ENCODE data around the gene P2RY11. TPM values are rescaled to one million over a fixed set of nuclear protein-coding genes. Genes with fewer than 3 reads are reported as not detected.

The P2RY11 gene
- total and polyA plus RNA-seq, 2 donors (not counting 1 experiment from before 2014, with no cell fraction given), result 25.8 to 27.1 TPM

DNA sequence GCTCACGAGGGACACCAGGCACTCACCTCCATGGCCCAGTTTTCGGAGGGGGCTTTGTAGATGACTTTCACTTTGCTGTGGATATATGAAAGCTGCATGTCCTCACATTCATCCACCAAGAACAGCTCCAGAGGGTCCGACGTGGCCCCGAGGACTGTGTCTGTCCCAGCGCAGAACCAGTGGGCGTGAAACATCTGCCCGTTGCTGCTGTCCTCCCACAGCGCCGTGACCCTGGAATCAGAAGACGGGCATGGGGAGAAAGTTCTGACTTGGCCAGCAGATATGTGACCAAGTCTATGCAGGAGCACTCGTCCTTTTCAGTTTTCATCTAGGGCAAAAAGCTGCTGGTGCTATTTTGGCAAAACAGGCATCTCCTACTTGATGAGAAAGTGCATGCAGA is 37.9 kb downstream of the P2RY11 start:
- Histone ChIP-seq H3K36me3 (replicated peaks in 1 of 2; ENCODE audit: control extremely low read depth in 1 of 2, control insufficient read depth in 1 of 2, extremely low read depth in 1 of 2, insufficient read depth in 2 of 2, low read length in 1 of 2) (peaks cover 4 to 78% of the 10 kb centered on the region in 2 experiments), H3K9me3 (ENCODE audit: control extremely low read depth in 1 of 3, control insufficient read depth in 2 of 3, insufficient read depth in 1 of 3, low read length in 2 of 3) (no peaks in the 10 kb centered on the region), H3K79me2 (ENCODE audit: control insufficient read depth, insufficient read depth, low read length) (no peaks in the 10 kb centered on the region), H4K20me1 (ENCODE audit: control insufficient read depth, insufficient read depth, low read length, poor library complexity, severe bottlenecking) (no peaks in the 10 kb centered on the region), H3K4me3 (ENCODE audit: control extremely low read depth in 1 of 5, extremely low read depth in 1 of 5, insufficient read depth in 1 of 5, low read depth in 2 of 5, low read length in 4 of 5) (no peak overlapping the region), H3K27me3 (replicated peaks in 1 of 4; ENCODE audit: control extremely low read depth in 1 of 4, control insufficient read depth in 3 of 4, insufficient read depth in 4 of 4, low read length in 3 of 4) (no peaks in the 10 kb centered on the region), H2AFZ (ENCODE audit: insufficient read depth, low read depth, low read length, poor library complexity, severe bottlenecking) (no peak overlapping the region), H3K27ac (ENCODE audit: low read length in 2 of 2) (no peak overlapping the region), H3K4me1 (ENCODE audit: control insufficient read depth in 2 of 2, insufficient read depth in 2 of 2, low read length in 2 of 2) (no peaks in the 10 kb centered on the region), H3K9ac (ENCODE audit: low read length) (no peak overlapping the region), H3K4me2 (replicated peaks; ENCODE audit: low read depth, low read length, poor library complexity, severe bottlenecking) (no peak overlapping the region)
- H3K4me1 Mint-ChIP-seq, result no peaks in the 10 kb centered on the region
- H3K9me3 Mint-ChIP-seq (ENCODE audit: insufficient read depth), result no peaks in the 10 kb centered on the region
- H3K4me3 Mint-ChIP-seq, result no peak overlapping the region
- TF ChIP-seq, protein P1, sequence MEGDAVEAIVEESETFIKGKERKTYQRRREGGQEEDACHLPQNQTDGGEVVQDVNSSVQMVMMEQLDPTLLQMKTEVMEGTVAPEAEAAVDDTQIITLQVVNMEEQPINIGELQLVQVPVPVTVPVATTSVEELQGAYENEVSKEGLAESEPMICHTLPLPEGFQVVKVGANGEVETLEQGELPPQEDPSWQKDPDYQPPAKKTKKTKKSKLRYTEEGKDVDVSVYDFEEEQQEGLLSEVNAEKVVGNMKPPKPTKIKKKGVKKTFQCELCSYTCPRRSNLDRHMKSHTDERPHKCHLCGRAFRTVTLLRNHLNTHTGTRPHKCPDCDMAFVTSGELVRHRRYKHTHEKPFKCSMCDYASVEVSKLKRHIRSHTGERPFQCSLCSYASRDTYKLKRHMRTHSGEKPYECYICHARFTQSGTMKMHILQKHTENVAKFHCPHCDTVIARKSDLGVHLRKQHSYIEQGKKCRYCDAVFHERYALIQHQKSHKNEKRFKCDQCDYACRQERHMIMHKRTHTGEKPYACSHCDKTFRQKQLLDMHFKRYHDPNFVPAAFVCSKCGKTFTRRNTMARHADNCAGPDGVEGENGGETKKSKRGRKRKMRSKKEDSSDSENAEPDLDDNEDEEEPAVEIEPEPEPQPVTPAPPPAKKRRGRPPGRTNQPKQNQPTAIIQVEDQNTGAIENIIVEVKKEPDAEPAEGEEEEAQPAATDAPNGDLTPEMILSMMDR (IDR thresholded peaks at IDR 0.05), result no peak
- TF ChIP-seq EZH2 (IDR thresholded peaks at IDR 0.05; ENCODE audit: borderline replicate concordance, insufficient read depth, low read depth, low read length, poor library complexity, severe bottlenecking), result no peak
- over 99% methylated on average over 11 of the region's 12 CpGs for WGBS (ENCODE audit: insufficient coverage)
- no peak for DNase-seq
- ChIA-PET POLR2A (no interaction called here), CTCF (interaction anchor here (1.8 kb wide), 1 partner anchor 101 kb away, joined by 6 read pairs; no protein-coding TSS in a partner anchor)
- no peak overlapping the region for H3K27ac Mint-ChIP-seq
- no peaks in the 10 kb centered on the region for H3K27me3 Mint-ChIP-seq
- intact Hi-C loops (cut with micrococcal nuclease), result no loop called here
- ATAC-seq (ENCODE audit: low read depth), result no peak

DNA sequence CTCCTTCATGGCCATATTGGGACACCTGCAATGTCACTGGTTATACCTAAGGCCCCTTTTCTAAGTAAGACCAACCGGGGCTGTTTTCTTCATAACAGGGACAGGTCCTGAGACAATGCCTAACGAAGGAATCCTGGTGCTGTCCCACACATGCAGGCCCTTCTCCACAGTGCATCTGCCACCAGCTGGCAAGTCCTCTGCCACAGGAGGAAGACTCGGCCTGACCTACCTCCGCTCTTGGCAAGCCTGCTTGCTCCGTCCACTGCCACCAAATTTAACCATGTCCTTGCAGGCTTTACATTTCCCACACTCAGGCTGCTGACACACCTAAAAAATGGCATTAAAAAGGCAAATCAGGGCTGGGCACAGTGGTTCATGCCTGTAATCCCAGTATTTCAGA is 40.0 kb downstream of the P2RY11 start:
- no peak overlapping the region for H3K27ac Mint-ChIP-seq
- Histone ChIP-seq H3K4me3 (ENCODE audit: control extremely low read depth in 1 of 5, extremely low read depth in 1 of 5, insufficient read depth in 1 of 5, low read depth in 2 of 5, low read length in 4 of 5) (no peak overlapping the region), H3K9me3 (ENCODE audit: control extremely low read depth in 1 of 3, control insufficient read depth in 2 of 3, insufficient read depth in 1 of 3, low read length in 2 of 3) (no peaks in the 10 kb centered on the region), H2AFZ (ENCODE audit: insufficient read depth, low read depth, low read length, poor library complexity, severe bottlenecking) (no peak overlapping the region), H3K27me3 (replicated peaks in 1 of 4; ENCODE audit: control extremely low read depth in 1 of 4, control insufficient read depth in 3 of 4, insufficient read depth in 4 of 4, low read length in 3 of 4) (no peaks in the 10 kb centered on the region), H3K9ac (ENCODE audit: low read length) (no peak overlapping the region), H3K79me2 (ENCODE audit: control insufficient read depth, insufficient read depth, low read length) (no peaks in the 10 kb centered on the region), H3K36me3 (replicated peaks in 1 of 2; ENCODE audit: control extremely low read depth in 1 of 2, control insufficient read depth in 1 of 2, extremely low read depth in 1 of 2, insufficient read depth in 2 of 2, low read length in 1 of 2) (peaks cover 4 to 74% of the 10 kb centered on the region in 2 experiments), H3K27ac (ENCODE audit: low read length in 2 of 2) (no peak overlapping the region), H3K4me2 (replicated peaks; ENCODE audit: low read depth, low read length, poor library complexity, severe bottlenecking) (no peak overlapping the region), H3K4me1 (ENCODE audit: control insufficient read depth in 2 of 2, insufficient read depth in 2 of 2, low read length in 2 of 2) (no peaks in the 10 kb centered on the region), H4K20me1 (ENCODE audit: control insufficient read depth, insufficient read depth, low read length, poor library complexity, severe bottlenecking) (no peaks in the 10 kb centered on the region)
- WGBS (ENCODE audit: insufficient coverage), result 96% methylated on average over 5 of the region's 5 CpGs
- H3K27me3 Mint-ChIP-seq, result no peaks in the 10 kb centered on the region
- no peaks in the 10 kb centered on the region for H3K9me3 Mint-ChIP-seq (ENCODE audit: insufficient read depth)
- H3K4me3 Mint-ChIP-seq, result no peak overlapping the region
- ATAC-seq (ENCODE audit: low read depth) (no peak), DNase-seq (no peak)
- intact Hi-C loops (cut with micrococcal nuclease), result no loop called here
- POLR2A ChIA-PET, result no interaction called here
- no peaks in the 10 kb centered on the region for H3K4me1 Mint-ChIP-seq
- TF ChIP-seq, protein P1 (IDR thresholded peaks at IDR 0.05), result no peak
- no peak for TF ChIP-seq EZH2 (IDR thresholded peaks at IDR 0.05; ENCODE audit: borderline replicate concordance, insufficient read depth, low read depth, low read length, poor library complexity, severe bottlenecking)
- CTCF ChIA-PET, result no interaction called here

All from B cell (primary cell).